Measurements from ENCODE around the gene UGT1A3.

Gene UGT1A3

GRCh38 chr2:233714121-233714520 is 14.7 kb upstream of the UGT1A3 start:
- TF ChIP-seq FOXP2 (optimal IDR thresholded peaks at IDR 0.05; ENCODE audit: borderline replicate concordance, extremely low read depth, extremely low read length, insufficient read depth) (no peak), POLR2AphosphoS5 (IDR thresholded peaks at IDR 0.05; ENCODE audit: low read depth, low read length) (no peak), SIN3A (IDR thresholded peaks at IDR 0.05; ENCODE audit: borderline replicate concordance, insufficient read depth, low read length) (no peak), TAF1 (IDR thresholded peaks at IDR 0.05; ENCODE audit: borderline replicate concordance, insufficient read depth, low read length) (no peak), REST (IDR thresholded peaks at IDR 0.05; ENCODE audit: insufficient read depth in 1 of 2, low read depth in 2 of 2, low read length in 2 of 2) (no peak)

- no peak for TF ChIP-seq SIN3A (IDR thresholded peaks at IDR 0.05; ENCODE audit: borderline replicate concordance, insufficient read depth, low read length)
- no peak for TF ChIP-seq REST (IDR thresholded peaks at IDR 0.05; ENCODE audit: insufficient read depth in 1 of 2, low read depth in 2 of 2, low read length in 2 of 2)
- TF ChIP-seq TAF1 (IDR thresholded peaks at IDR 0.05; ENCODE audit: borderline replicate concordance, insufficient read depth, low read length), result no peak
- no peak for TF ChIP-seq FOXP2 (optimal IDR thresholded peaks at IDR 0.05; ENCODE audit: borderline replicate concordance, extremely low read depth, extremely low read length, insufficient read depth)
Measured at GRCh38 chr2:233718552-233718951, 10.3 kb upstream of the UGT1A3 start, which contains the start of gene UGT1A4. UGT1A4 (plus strand) TSS chr2:233718736; CDS start chr2:233718821, 85 bp downstream.

- TF ChIP-seq REST (IDR thresholded peaks at IDR 0.05; ENCODE audit: insufficient read depth in 1 of 2, low read depth in 2 of 2, low read length in 2 of 2), result no peak
- no peak for TF ChIP-seq TAF1 (IDR thresholded peaks at IDR 0.05; ENCODE audit: borderline replicate concordance, insufficient read depth, low read length)
- no peak for TF ChIP-seq POLR2AphosphoS5 (IDR thresholded peaks at IDR 0.05; ENCODE audit: low read depth, low read length)
- no peak for TF ChIP-seq FOXP2 (optimal IDR thresholded peaks at IDR 0.05; ENCODE audit: borderline replicate concordance, extremely low read depth, extremely low read length, insufficient read depth)
- no peak for TF ChIP-seq SIN3A (IDR thresholded peaks at IDR 0.05; ENCODE audit: borderline replicate concordance, insufficient read depth, low read length)
Measured at GRCh38 chr2:233740870-233741269, 12.0 kb downstream of the UGT1A3 start.

GRCh38 chr2:233743464-233744259 is 14.8 kb downstream of the UGT1A3 start:
- no peak for TF ChIP-seq FOXP2 (optimal IDR thresholded peaks at IDR 0.05; ENCODE audit: borderline replicate concordance, extremely low read depth, extremely low read length, insufficient read depth)
- no peak for TF ChIP-seq POLR2AphosphoS5 (IDR thresholded peaks at IDR 0.05; ENCODE audit: low read depth, low read length)
- TF ChIP-seq TAF1 (IDR thresholded peaks at IDR 0.05; ENCODE audit: borderline replicate concordance, insufficient read depth, low read length), result no peak
- TF ChIP-seq SIN3A (IDR thresholded peaks at IDR 0.05; ENCODE audit: borderline replicate concordance, insufficient read depth, low read length), result no peak
- TF ChIP-seq REST (IDR thresholded peaks at IDR 0.05; ENCODE audit: insufficient read depth in 1 of 2, low read depth in 2 of 2, low read length in 2 of 2), result no peak
